HG03432 (cell line): ENCODE data around the gene DDX1.
"Not testable (repeated sequence)": the region's sequence is repeated elsewhere in the genome, so short reads cannot be mapped to it uniquely, and the experiment has no call there.

Experiments used
- ATAC-seq: cut with Tn5 transposase; IDR thresholded peaks from one replicate; pipeline ENCODE4 v1.9.1; 2021; ENCODE audit warnings: mild to moderate bottlenecking, moderate library complexity; ENCODE audit not compliant: unreplicated experiment

Gene DDX1

GRCh38 chr2:15591692-15592463 is at the start of gene DDX1:
Gene DDX1 (plus strand): TSS chr2:15591868. CDS start chr2:15591934, 66 bp downstream.
- peak; percentile 95 for ATAC-seq

- ATAC-seq: not testable (repeated sequence)
Measured at GRCh38 chr2:15542269-15542668, 49.4 kb upstream of the DDX1 start.

GRCh38 chr2:15543053-15543452 is 48.6 kb upstream of the DDX1 start:
- no peak for ATAC-seq

- ATAC-seq: no peak
Measured at GRCh38 chr2:15543541-15543940, 48.1 kb upstream of the DDX1 start.

- ATAC-seq: no peak
Measured at GRCh38 chr2:15544227-15544626, 47.4 kb upstream of the DDX1 start.

- no peak for ATAC-seq
Measured at GRCh38 chr2:15546297-15547098, 45.2 kb upstream of the DDX1 start.

GRCh38 chr2:15547115-15547876 is 44.4 kb upstream of the DDX1 start:
- ATAC-seq: no peak

GRCh38 chr2:15548974-15549373 is 42.7 kb upstream of the DDX1 start:
- no peak for ATAC-seq

- no peak for ATAC-seq
Measured at GRCh38 chr2:15553519-15553918, 38.1 kb upstream of the DDX1 start.

- no peak for ATAC-seq
Measured at GRCh38 chr2:15553951-15554350, 37.7 kb upstream of the DDX1 start.

- no peak for ATAC-seq
Measured at GRCh38 chr2:15554525-15555218, 37.0 kb upstream of the DDX1 start.

GRCh38 chr2:15555760-15556193 is 35.9 kb upstream of the DDX1 start:
- no peak for ATAC-seq

- no peak for ATAC-seq
Measured at GRCh38 chr2:15556311-15556930, 35.2 kb upstream of the DDX1 start.

GRCh38 chr2:15557887-15558311 is 33.8 kb upstream of the DDX1 start:
- no peak for ATAC-seq

GRCh38 chr2:15559379-15560139 is 32.1 kb upstream of the DDX1 start:
- no peak for ATAC-seq

GRCh38 chr2:15560140-15560987 is 31.3 kb upstream of the DDX1 start:
- peak; percentile 48 for ATAC-seq

GRCh38 chr2:15560988-15561573 is 30.6 kb upstream of the DDX1 start, which contains the start of gene NBAS:
Gene NBAS (minus strand): TSS chr2:15561334. CDS start chr2:15561304, 30 bp downstream.
- ATAC-seq: peak; percentile 86
